PFSK-1 (cell line): ENCODE data around the gene SH2B2.

ENCODE experiments used
- POLR2AphosphoS5 ChIP-seq: IDR thresholded peaks from 2 replicates; pipeline ENCODE4 v1.6.1; 2012; ENCODE audit warnings: low read depth, mild to moderate bottlenecking, control low read depth, low read length, moderate library complexity
- REST ChIP-seq, 2 experiments: IDR thresholded peaks; 2 replicates each; pipeline versions ENCODE4 v1.6.1 to v1.8.0; 2011 to 2012; ENCODE audit warnings: low read depth in 2 of 2, low read length in 2 of 2, control low read depth in 1 of 2, inconsistent platforms in 1 of 2, mild to moderate bottlenecking in 1 of 2, moderate library complexity in 1 of 2; ENCODE audit not compliant: insufficient read depth in 1 of 2
- SIN3A ChIP-seq: IDR thresholded peaks from 2 replicates; pipeline ENCODE4 v1.6.1; 2012; ENCODE audit warnings: mild to moderate bottlenecking, low read length, moderate library complexity, borderline replicate concordance; ENCODE audit not compliant: insufficient read depth

- TF ChIP-seq POLR2AphosphoS5 (no peak), SIN3A (no peak), REST (IDR thresholded peaks at IDR 0.05; ENCODE audit: insufficient read depth in 1 of 2, low read depth in 2 of 2, low read length in 2 of 2) (no peak)
Observed at GRCh38 chr7:102284891-102285539, 1.7 kb upstream of the SH2B2 start.
